HepG2 (cell line): ENCODE results near the gene CIROP. TPM values are rescaled to one million over a fixed set of nuclear protein-coding genes. Genes with fewer than 3 reads are reported as not detected.

Experiments
- ATAC-seq: fragments of 200-7000 bp; cut with Tn5 transposase; 3 replicates; pipeline ENCODE4 v1.9.1; 2020; ENCODE audit warnings: mild to moderate bottlenecking, moderate library complexity
- BruUV-seq: library from RNA; stranded (reverse); fragments of 400-500 nt; replicated peaks from 2 replicates; lab custom pipeline; 2021; lab: Mats Ljungman, UMichigan
- CTCF ChIA-PET: fragments of 300-600 bp; formaldehyde crosslinking; extraction: SDS; loops from one replicate; lab custom pipeline; 2021; ENCODE audit warnings: low total read pairs, inconsistent platforms, low intra/inter-chr PET ratio; lab: Yijun Ruan, JAX
- POLR2A ChIA-PET: fragments of 350-600 bp; sonication (Branson Sonifier 250); formaldehyde crosslinking; loops from one replicate; lab custom pipeline; 2020; ENCODE audit warnings: antibody characterized with exemption, inconsistent platforms; lab: Yijun Ruan, JAX
- DNase-seq: peaks from one replicate; pipeline ENCODE4 v3.0.0-alpha.2; 2015; ENCODE audit warnings: low spot score
- FAIRE-seq: peaks from 3 replicates; lab custom pipeline; 2011; peaks lifted over from hg19 to GRCh38; lab: Jason Lieb, UNC
- H2AFZ ChIP-seq: one replicate; pipeline ENCODE4 v1.6.1; 2011; ENCODE audit warnings: low read length, inconsistent platforms
- H3K27ac ChIP-seq: fragments of 300-600 bp; 3 replicates; pipeline ENCODE4 v1.8.0; 2011; ENCODE audit warnings: mixed run types, mild to moderate bottlenecking, mixed read lengths, low read length, inconsistent platforms; ENCODE audit not compliant: insufficient read depth; ENCODE audit errors: extremely low read length
- H3K27me3 ChIP-seq, 2 experiments: fragments of 200-600 bp in 1 of 2; 2 replicates in 1 of 2; 3 replicates in 1 of 2; pipeline versions ENCODE4 v1.6.0 to v1.8.0; 2011; ENCODE audit warnings: low read length in 2 of 2, mild to moderate bottlenecking in 2 of 2, moderate library complexity in 2 of 2, inconsistent platforms in 1 of 2; ENCODE audit not compliant: insufficient read depth in 2 of 2, control insufficient read depth in 1 of 2
- H3K36me3 ChIP-seq, 2 experiments: fragments of 200-600 bp in 1 of 2; replicated peaks in 1 of 2; 2 replicates in 1 of 2; 3 replicates in 1 of 2; pipeline versions ENCODE4 v1.5.1 to v1.8.0; 2011; ENCODE audit warnings: low read length in 2 of 2, inconsistent platforms in 1 of 2; ENCODE audit not compliant: insufficient read depth in 2 of 2, control insufficient read depth in 1 of 2
- H3K4me1 ChIP-seq: 2 replicates; pipeline ENCODE4 v1.5.1; 2012; ENCODE audit warnings: low read length, inconsistent platforms; ENCODE audit not compliant: insufficient read depth
- H3K4me2 ChIP-seq: 2 replicates; pipeline ENCODE4 v1.6.0; 2011; ENCODE audit warnings: low read depth, low read length, inconsistent platforms
- H3K4me3 ChIP-seq, 3 experiments: fragments of 200-600 bp in 1 of 3; sonication (generic), shearing (Covaris generic) in 1 of 3; replicated peaks in 1 of 3; 2 replicates each; pipeline ENCODE4 v1.5.1; 2011 to 2016; ENCODE audit warnings: low read length in 3 of 3, inconsistent platforms in 2 of 3, low read depth in 2 of 3, mild to moderate bottlenecking in 2 of 3, control low read depth in 1 of 3, mixed read lengths in 1 of 3; ENCODE audit not compliant: insufficient read depth in 1 of 3
- H3K79me2 ChIP-seq: one replicate; pipeline ENCODE4 v1.6.1; 2011; ENCODE audit warnings: low read length, inconsistent platforms; ENCODE audit not compliant: insufficient read depth
- H3K9ac ChIP-seq: 2 replicates; pipeline ENCODE4 v1.6.0; 2011; ENCODE audit warnings: mild to moderate bottlenecking, low read depth, low read length, inconsistent platforms; ENCODE audit not compliant: insufficient read depth
- H3K9me3 ChIP-seq: 2 replicates; pipeline ENCODE4 v1.5.1; 2012; ENCODE audit warnings: mild to moderate bottlenecking, low read length
- H4K20me1 ChIP-seq: 2 replicates; pipeline ENCODE4 v1.6.0; 2011; ENCODE audit warnings: inconsistent platforms, mild to moderate bottlenecking, low read length, moderate library complexity; ENCODE audit not compliant: insufficient read depth
- HHEX ChIP-seq: IDR thresholded peaks from 2 replicates; pipeline ENCODE4 v1.6.1; 2016; ENCODE audit warnings: control low read depth
- NBN ChIP-seq: fragments of 450-650 bp; conservative IDR thresholded peaks from 2 replicates; pipeline ENCODE4 v1.6.1; 2017
- POLR2G ChIP-seq: fragments of 200-400 bp; formaldehyde crosslinking; IDR thresholded peaks from 2 replicates; pipeline ENCODE4 v1.6.1; 2018; ENCODE audit warnings: mild to moderate bottlenecking, low read depth, low read length, moderate library complexity
- SMAD1 ChIP-seq: sonication (generic); formaldehyde crosslinking; IDR thresholded peaks from 2 replicates; pipeline ENCODE4 v1.4.0; 2020; ENCODE audit warnings: missing genetic modification reagents, low read depth, mild to moderate bottlenecking, borderline replicate concordance
- SP4 ChIP-seq: sonication (generic); formaldehyde crosslinking; IDR thresholded peaks from 2 replicates; pipeline ENCODE4 v1.8.1; 2023; ENCODE audit warnings: mild to moderate bottlenecking, missing genetic modification reagents
- THAP11 ChIP-seq: IDR thresholded peaks from 2 replicates; pipeline ENCODE4 v1.6.1; 2016; ENCODE audit warnings: missing biosample characterization, missing genetic modification reagents
- ZNF350 ChIP-seq: sonication (generic); formaldehyde crosslinking; IDR thresholded peaks from 2 replicates; pipeline ENCODE4 v1.4.0; 2020; ENCODE audit warnings: mild to moderate bottlenecking, low read depth, missing genetic modification reagents, borderline replicate concordance
- ZNF605 ChIP-seq: sonication (generic); formaldehyde crosslinking; IDR thresholded peaks from 2 replicates; pipeline ENCODE4 v1.8.0; 2022; ENCODE audit warnings: mild to moderate bottlenecking, missing genetic modification reagents
- WGBS: methylation state at CpG from one replicate; pipeline ENCODE4 v1.1.6; 2017; ENCODE audit warnings: low lambda C conversion rate; 5-methylcytosine and 5-hydroxymethylcytosine counted together
- in situ Hi-C: cut with HindIII; loops from 2 replicates; pipeline ENCODE4 v1.10.0; 2017; ENCODE audit warnings: low pct_unique_long_range_greater_than_20kb; ENCODE audit not compliant: extremely low pct_ligation_motif_present
- intact Hi-C: fragments of 100-400 bp; cut with micrococcal nuclease; formaldehyde crosslinking; loops from one replicate; pipeline ENCODE4 v1.10.0; 2022; ENCODE audit not compliant: unreplicated experiment
- polyA plus RNA-seq, 8 experiments: library from polyadenylated mRNA; depleted of rRNA in 3 of 8; stranded (reverse) in 7 of 8; unstranded in 1 of 8; fragments of >200 nt; fragmentation: Illumina TruSeq in 4 of 8; extraction: Trizol in 4 of 8; gene quantifications; 2 replicates each; pipeline versions ENCODE4 v1.2.1 to v1.2.3, GENCODE V29; 2011 to 2016; ENCODE audit warnings: low read depth in 4 of 8, missing spikeins in 1 of 8, mixed read lengths in 1 of 8; ENCODE audit not compliant: insufficient read depth in 1 of 8
- total RNA-seq, 5 experiments: library from RNA; depleted of rRNA; stranded (reverse); fragments of >200 nt; fragmentation: Illumina TruSeq; extraction: Trizol; gene quantifications; 2 replicates each; pipeline ENCODE4 v1.2.3, GENCODE V29; 2016; ENCODE audit warnings: low read depth in 1 of 5

The CIROP gene
- total and polyA plus RNA-seq, 2 of the 13 experiments (the other 11 are each of a cell fraction or from before 2014, with no cell fraction given), result 0.07 TPM; not detected in 1

- Histone ChIP-seq H2AFZ (no peak overlapping the region), H3K4me2 (no peak overlapping the region), H3K27me3 (no peaks in the 10 kb centered on the region), H3K79me2 (no peaks in the 10 kb centered on the region), H3K9me3 (no peaks in the 10 kb centered on the region), H3K9ac (no peak overlapping the region), H3K4me1 (no peaks in the 10 kb centered on the region), H4K20me1 (peaks cover 11% of the 10 kb centered on the region; the same call in 1 of the 2 replicates), H3K4me3 (no peak overlapping the region), H3K36me3 (peaks cover 66 to 98% of the 10 kb centered on the region in 2 experiments), H3K27ac (no peak overlapping the region)
- intact Hi-C loops, result no loop called here
- 96% methylated on average over 1 of the region's 1 CpG for WGBS
- ATAC-seq (no peak), FAIRE-seq (no peak), DNase-seq (no peak)
- POLR2A ChIA-PET, result interaction anchor here (2.5 to 5.8 kb wide), 3 partner anchors 9 to 241 kb away, joined by 6 to 85 read pairs (median 20); partner anchors contain the start of genes ACIN1, C14orf119 and PABPN1
- CTCF ChIA-PET, result interaction anchor here (4.1 kb wide), 1 partner anchor 12 kb away, joined by 20 read pairs; no protein-coding TSS in a partner anchor
- TF ChIP-seq NBN (0 out of 2 replicates have a peak, but pooled peaks have one; percentile 54), SMAD1 (no peak)
- in situ Hi-C loops, result no loop called here
- BruUV-seq, result no TSS peak
Measured at GRCh38 chr14:23080474-23080873, 24.3 kb downstream of the CIROP start.

- no peaks in the 10 kb centered on the region for H3K4me1 ChIP-seq
- intact Hi-C loops, result no loop called here
Measured at GRCh38 chr14:23079716-23080115, 25.1 kb downstream of the CIROP start.

More at GRCh38 chr14:23079716-23080115, 25.1 kb downstream of the CIROP start:
- Histone ChIP-seq H2AFZ (no peak overlapping the region), H3K4me3 (no peak overlapping the region), H3K27ac (no peak overlapping the region), H4K20me1 (peaks cover 9% of the 10 kb centered on the region; the same call in 1 of the 2 replicates), H3K79me2 (no peaks in the 10 kb centered on the region), H3K9me3 (no peaks in the 10 kb centered on the region), H3K27me3 (no peaks in the 10 kb centered on the region), H3K36me3 (peaks cover 65 to 98% of the 10 kb centered on the region in 2 experiments), H3K9ac (no peak overlapping the region), H3K4me2 (no peak overlapping the region)
- CTCF ChIA-PET, result interaction anchor here (4.1 kb wide), 1 partner anchor 11 kb away, joined by 20 read pairs; no protein-coding TSS in a partner anchor
- no peak for FAIRE-seq
- no peak for DNase-seq
- POLR2A ChIA-PET, result interaction anchor here (3.7 to 5.8 kb wide), 2 partner anchors 9 to 16 kb away, joined by 20 to 85 read pairs; partner anchors contain the start of genes ACIN1 and C14orf119
- BruUV-seq, result no TSS peak
- in situ Hi-C loops, result no loop called here
- 95% methylated on average over 2 of the region's 2 CpGs for WGBS
- TF ChIP-seq THAP11 (CRISPR knock-in tag) (no peak), POLR2G (peak; percentile 4; the same call in 1 of the 2 replicates), HHEX (CRISPR knock-in tag) (0 out of 2 replicates have a peak, but pooled peaks have one; percentile 16), ZNF605 (CRISPR knock-in tag) (0 out of 2 replicates have a peak, but pooled peaks have one; percentile 22), ZNF350 (no peak), SP4 (CRISPR knock-in tag) (peak; percentile 44; the same call in 1 of the 2 replicates)
- ATAC-seq, result no peak
